ENCODE results near the gene EDAR.

The EDAR gene

DNA sequence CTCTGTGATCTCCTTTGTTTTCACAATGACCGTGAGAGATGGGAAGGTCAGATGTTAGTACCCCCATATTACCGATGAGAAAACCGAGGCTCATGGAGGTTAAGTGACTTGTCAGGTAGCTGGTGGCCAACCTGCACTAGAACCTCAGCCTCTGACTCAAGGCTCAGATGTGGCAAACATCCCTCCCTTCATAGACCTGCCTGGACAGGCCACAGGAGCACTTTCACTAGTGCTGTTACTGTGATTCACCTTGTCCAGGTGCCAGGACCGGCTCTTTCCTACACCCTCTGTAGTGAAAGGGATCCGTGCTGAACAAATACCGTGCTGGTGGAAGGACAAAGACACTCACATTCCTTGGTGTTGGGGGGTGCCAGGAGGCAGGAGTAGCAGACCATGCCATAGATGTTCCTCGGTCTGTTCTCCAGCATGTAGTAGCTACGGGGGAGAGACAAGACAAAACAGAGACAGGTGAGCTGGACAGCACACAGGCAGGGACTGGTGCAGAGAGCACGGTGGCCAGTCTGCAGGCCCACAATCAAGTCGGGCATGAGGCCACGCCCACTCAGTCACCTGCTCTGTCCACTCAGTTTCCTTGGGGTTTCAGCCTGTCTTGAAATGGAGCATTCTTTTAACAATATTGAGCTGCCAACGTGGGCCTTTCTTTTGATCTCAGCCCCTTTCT, 65.9 kb downstream of the EDAR start:
- no peak for DNase-seq

- DNase-seq, result no peak
Observed at GRCh38 chr2:108922141-108922915, 66.7 kb downstream of the EDAR start.

DNA sequence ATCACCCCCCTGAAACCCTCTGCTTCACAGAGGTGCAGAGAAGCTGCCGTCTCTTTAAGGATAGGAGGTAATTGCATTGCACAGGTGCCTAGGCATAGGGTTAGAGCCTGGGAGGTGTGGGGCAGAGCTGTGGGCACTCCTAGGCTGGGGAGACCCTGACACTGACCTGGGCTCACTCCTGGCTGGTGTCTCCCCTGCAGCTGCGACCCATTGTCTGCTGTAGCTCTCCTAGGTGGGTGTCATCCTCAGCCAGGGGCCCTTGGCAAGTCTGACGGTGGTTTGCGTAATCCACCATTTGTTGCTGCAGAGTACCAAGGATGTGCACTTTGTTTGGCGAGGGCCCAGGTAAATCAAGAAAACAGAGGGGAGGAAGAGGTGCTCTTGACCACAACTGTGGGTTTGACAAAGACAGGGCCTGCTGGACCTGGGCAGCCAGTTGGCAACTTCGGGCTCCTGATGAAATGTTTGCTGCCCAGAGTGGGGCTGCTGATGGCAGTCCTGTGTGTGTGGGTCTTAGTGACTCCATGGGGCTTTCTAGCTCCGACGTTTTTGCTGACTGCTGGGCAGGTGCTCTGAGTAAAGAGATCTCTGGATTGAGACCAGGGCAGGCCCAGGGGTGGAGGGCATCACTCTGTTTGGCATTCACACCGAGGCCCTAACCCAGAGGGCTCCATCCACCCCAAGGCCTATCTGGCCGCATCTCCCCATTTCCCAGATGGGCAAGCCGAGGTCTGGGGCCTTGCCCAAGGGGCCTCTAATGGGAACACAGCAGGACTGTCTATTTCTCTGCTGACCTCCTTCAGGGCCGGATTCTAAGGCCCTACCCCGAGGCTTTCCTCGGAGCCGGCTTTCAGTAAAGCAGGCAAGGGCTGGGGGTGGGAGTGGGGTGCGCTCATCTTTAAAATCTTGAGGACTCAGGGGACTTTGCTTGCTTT, 67.7 kb downstream of the EDAR start:
- no peak for DNase-seq

- no peak for DNase-seq
Observed at GRCh38 chr2:108920686-108921085, 68.3 kb downstream of the EDAR start.

DNA sequence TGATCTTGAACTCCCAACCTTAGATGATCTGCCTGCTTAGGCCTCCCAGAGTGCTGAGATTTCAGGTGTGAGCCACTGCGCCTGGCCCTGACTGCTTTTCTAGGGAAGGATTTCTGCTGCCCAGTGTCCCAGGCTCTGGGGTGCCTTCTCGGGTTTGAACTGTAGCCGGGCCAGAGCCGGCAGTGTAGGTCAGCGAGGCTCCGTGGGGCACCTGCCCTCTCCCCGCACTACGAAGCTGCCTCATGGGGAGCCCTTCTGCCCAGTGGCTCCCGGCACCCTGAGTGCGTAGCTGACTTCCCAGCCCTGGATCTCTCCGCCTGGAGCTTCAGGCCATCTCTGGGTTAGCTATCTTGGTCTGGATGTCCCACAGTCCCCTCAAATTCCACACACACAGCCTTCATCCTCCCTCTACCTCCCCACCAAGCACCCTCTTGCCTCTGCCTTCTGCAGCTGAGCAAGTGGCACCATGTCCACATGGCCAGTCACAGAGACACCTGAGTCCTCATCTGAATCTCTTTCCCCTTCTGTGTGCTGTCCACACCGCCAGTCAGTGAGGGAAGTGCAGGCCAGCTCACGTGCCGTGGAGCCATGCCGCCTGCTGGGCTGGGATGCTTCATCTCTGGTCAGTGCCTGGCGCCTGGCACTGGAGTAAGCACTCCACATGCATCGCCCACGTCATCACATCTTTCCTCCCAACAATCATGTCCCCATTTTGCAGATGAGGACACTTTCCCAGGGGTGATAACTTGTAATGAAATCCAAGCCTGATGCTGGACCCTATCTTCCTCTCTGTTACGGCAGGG, 69.2 kb downstream of the EDAR start:
- DNase-seq, result no peak

- DNase-seq, result no peak
Observed at GRCh38 chr2:108918941-108919341, 70.1 kb downstream of the EDAR start.

DNA sequence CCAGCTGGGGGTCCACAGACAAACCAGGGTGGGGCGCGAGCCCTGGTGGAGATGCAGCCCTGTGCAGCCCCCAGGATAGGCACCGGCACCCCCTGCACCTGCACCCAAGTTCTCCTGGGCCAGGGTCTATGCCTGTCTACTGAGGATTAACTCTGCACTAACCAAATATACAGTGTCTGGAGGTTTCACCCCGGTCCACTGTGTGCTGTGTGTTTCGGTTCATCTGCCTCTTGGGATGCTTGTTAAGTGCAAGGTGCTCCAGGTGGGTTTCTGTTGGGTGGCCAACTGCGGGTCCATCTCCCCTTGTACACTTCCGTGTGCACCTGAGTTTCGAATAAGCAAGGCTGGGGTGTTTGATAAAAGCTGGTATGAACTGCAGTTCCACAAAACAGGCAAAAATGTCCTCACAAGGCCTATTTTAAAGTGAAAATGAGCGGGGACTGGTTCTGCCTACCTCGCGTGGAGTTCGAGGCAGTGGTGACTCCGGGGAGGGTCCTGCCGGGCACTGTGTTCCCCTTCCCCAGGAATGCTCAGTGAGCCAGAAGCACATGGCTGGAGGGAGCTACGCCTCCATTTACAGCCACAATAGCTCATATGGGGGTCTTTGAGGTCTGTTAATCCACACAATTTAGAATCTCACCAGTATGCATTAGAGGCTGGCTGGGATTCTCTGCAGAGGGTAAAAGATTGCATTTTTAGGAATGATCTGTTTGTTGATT, 70.7 kb downstream of the EDAR start:
- DNase-seq, result no peak

DNA sequence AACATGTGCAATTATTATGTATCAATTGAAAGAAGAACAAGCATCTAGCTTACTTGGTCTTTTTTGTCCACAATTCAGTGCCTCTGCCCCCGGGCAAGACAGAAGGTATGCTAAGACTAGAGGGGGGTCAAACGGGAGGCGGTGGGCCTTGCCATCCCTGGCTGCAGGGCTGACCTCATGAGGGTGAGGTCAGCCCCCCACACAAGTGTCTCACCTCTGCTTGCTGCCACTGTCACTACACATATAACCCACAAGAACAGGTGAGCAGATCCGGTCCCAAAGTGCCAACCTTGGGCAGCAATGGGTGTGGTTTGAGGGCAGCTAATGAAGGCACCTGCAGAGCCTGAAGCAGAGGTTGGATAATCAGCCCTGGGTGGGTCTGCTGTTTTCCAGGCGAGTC, 71.5 kb downstream of the EDAR start:
- peak; percentile 15 for DNase-seq

DNA sequence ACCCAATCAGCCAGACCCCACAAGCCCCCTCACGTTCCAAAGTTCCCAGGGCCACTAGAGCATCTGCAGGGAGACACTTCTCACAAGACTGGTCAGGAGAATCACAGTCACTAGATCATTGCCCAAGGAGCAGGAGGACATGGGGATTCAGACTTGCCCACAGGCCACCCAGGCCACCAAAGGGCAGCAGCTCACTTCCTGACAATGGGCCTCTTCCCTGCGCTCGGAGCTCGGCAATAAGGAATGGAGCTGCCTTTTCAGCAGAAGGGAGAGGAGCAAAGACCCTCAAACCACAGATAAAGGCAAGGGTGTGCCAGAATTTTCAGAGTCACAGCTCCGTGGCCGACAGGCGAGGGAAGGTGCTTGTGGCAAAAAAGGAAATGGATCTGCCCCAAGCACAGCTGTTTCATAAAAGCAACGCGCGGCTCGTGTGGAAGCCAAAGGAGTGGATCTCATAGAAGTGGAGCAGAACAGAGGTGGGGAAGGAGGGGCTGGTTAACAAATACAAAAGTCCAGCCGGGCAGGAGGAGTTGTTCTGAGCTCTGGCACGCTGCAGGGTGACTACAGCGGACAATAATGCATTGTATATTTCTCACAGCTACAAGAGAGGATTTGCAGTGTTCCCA, 72.1 kb downstream of the EDAR start:
- peak; percentile 18 for DNase-seq

DNA sequence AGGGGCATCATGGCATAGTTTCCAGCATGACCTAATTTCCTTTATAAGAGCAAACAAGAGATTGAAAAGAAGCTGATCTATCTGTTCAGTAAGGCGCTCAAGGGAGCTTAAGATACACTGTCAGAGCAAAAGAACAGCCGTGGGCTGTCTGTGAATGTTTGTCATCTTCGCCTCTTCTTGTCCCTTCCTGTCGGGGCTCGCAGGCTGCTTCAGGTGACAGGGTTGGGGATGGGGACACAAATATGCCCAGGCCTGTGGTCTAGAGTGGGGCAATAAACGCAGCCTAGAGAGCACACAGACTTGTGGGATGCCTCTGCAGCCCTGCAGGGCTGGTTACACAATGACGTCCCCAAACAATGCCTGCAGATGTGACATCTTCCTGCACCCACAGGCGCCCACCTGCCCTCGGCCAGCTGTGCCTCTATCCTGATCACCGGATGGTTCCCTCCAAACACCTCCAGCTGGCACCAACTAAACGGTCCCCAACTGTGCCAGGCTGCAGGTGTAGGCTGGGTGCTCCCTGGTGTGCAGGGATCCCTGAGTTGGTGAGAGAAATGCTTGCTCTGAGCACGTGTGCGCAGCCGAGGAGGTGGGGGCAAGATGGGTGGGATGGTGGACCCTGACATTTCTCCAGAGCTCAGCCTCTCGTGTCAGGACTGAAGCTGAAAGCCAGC, 72.8 kb downstream of the EDAR start:
- DNase-seq, result peak; percentile 3

GRCh38 chr2:108912629-108912902, 76.5 kb downstream of the EDAR start:
- DNase-seq, result no peak

DNA sequence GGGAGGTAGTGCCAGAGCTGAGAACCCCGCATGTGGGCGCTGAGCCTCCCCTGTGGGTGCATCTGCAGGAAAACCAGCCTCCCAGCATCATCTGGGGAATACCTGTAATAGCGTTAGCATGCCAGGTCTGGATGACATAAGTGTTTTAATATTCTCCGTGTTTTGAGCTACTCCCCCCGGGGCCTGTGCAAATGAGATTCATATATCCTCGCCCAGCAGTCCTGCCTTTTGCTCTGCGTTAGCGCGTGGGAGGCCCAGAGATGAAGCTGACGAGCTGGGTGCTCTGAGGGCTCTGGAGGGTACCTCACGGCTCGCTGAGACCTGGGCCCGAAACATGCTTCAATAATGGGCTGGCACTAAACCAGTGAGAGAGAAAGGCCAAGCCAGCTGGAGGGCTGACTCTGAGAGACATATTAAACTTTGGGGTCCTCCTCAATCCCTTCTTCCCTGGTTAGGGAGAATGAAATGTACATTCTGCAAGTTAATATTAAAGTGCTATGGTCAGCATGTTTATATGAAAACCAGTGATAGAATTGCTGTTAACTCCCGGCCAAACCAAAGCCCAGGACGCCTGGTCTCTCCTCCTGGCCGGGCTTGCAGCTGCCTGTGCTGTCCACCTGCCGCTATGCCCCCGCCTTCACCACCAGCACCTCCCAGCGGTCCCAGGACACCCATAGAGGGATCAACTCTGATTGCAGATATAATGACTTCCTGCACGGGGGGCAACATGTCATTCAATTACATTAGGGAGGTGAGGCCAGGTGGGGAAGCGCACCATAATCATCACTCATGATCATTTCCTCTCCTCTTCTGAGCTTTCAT, 77.0 kb downstream of the EDAR start:
- DNase-seq, result peak; percentile 10

DNA sequence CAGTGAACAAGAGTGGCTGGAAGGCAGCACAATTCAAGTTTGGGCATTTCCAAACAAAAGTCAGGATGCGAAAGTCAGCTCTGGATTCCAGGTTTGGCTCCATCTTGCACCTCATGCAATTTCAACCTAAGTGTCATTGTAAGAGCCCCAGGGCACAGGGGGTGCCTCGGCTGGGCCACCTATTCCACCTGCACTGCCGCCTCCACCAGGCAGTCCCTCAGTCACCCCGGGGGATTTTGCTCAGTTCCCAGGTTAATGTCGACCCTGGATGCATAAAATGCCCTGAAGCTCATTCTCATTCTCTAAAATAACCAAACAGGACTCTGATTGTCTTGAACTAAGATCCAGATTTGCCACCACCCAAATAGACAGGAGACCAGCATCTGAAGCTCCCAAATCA, 77.6 kb downstream of the EDAR start:
- peak; percentile 9 for DNase-seq

- no peak for DNase-seq
Observed at GRCh38 chr2:108910541-108911396, 78.3 kb downstream of the EDAR start.

- DNase-seq, result no peak
Observed at GRCh38 chr2:108910011-108910431, 79.0 kb downstream of the EDAR start.

DNA sequence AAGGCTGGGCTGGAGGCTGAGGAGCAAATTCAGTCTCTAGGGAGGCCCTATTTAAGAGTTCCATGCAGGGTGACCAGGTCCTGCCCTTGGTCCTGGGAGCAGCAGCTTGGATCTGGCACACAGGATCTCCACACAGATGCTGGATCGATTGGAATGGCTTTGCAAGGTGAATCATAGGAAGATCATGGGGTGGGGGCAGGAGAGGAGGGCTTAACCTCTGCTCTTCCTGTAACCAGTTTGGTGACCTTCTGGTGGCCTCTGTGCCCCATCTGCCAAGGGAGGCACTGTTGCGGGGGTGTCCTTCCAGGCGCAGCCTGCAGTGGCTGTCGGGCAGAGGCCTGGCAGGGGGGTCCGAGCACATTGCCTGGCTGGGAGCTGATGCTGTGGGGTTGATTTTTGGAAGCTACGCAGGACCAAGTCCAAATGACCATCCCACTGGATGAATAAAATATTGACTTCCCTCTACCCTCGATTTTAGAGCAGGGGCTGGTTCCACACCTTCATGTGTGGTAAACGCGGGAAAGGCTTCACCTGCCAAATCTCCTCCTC, 79.7 kb downstream of the EDAR start:
- no peak for DNase-seq

DNA sequence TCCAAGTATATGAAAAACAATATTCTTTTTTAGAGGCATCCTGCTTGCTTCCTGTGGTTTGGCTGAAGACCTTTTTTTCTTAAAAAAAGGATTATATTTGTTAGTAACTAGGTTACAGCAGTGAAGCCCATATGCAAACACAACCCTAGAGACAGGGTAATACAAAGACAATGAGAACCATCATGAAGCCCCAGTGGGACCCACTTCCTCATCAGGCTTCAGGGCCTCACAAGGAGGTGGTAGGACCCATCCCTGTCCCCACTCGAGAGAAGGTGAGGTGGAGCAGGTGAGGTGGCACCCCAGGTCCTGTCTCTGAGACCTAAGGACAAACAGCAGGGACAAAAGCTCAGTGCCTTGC, 80.3 kb downstream of the EDAR start:
- no peak for DNase-seq

- no peak for DNase-seq
Observed at GRCh38 chr2:108907822-108908712, 81.0 kb downstream of the EDAR start.
